Spleen (tissue), 7 donors: ENCODE measurements around the gene COBL.

Experiments
- POLR2AphosphoS5 ChIP-seq, 3 donors: sonication (generic); formaldehyde crosslinking; IDR thresholded peaks; one replicate each; pipeline ENCODE4 v1.5.1; 2017; ENCODE audit warnings: antibody characterized with exemption in 3 of 3
- TF ChIP-seq, protein P1 (sequence below), 11 experiments: fragments of 200-600 bp in 7 of 11; fragments of 450-650 bp in 4 of 11; sonication (generic) in 4 of 11; IDR thresholded peaks in 8 of 11; conservative IDR thresholded peaks in 3 of 11; 1 replicate in 7 of 11; 2 replicates in 4 of 11; pipeline versions ENCODE4 v1.4.0 to v1.8.0; 2016 to 2021; ENCODE audit warnings: antibody characterized with exemption in 11 of 11, inconsistent platforms in 4 of 11, mild to moderate bottlenecking in 1 of 11
- donor health status: DM: no; HTN: no; CAD: no; lungs with moderate emphysema.
- donor health status: DM: no; HTN: no; CAD: no.
- donor health status: DM: no; HTN: no; CAD: no.

GRCh38 chr7:51229106-51229537, 87.5 kb downstream of the COBL start:
- no peak for TF ChIP-seq POLR2AphosphoS5 (IDR thresholded peaks at IDR 0.05)
- TF ChIP-seq, protein P1, sequence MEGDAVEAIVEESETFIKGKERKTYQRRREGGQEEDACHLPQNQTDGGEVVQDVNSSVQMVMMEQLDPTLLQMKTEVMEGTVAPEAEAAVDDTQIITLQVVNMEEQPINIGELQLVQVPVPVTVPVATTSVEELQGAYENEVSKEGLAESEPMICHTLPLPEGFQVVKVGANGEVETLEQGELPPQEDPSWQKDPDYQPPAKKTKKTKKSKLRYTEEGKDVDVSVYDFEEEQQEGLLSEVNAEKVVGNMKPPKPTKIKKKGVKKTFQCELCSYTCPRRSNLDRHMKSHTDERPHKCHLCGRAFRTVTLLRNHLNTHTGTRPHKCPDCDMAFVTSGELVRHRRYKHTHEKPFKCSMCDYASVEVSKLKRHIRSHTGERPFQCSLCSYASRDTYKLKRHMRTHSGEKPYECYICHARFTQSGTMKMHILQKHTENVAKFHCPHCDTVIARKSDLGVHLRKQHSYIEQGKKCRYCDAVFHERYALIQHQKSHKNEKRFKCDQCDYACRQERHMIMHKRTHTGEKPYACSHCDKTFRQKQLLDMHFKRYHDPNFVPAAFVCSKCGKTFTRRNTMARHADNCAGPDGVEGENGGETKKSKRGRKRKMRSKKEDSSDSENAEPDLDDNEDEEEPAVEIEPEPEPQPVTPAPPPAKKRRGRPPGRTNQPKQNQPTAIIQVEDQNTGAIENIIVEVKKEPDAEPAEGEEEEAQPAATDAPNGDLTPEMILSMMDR (IDR thresholded peaks at IDR 0.05 in 8 of 11, conservative IDR thresholded peaks at IDR 0.05 in 3 of 11) = no peak
